HepG2 (cell line): ENCODE results near the gene MRPS7. TPM values are rescaled to one million over a fixed set of nuclear protein-coding genes. Genes with fewer than 3 reads are reported as not detected.

Experiments
- ASH2L ChIP-seq: fragments of 300-600, 200-600 bp; sonication (generic); IDR thresholded peaks from 2 replicates; pipeline ENCODE4 v1.7.0; 2017; ENCODE audit warnings: low read depth, mild to moderate bottlenecking, moderate library complexity, mixed read lengths, low read length; ENCODE audit not compliant: insufficient read length
- BCL6 ChIP-seq: IDR thresholded peaks from 2 replicates; pipeline ENCODE4 v1.6.1; 2016; ENCODE audit warnings: missing genetic modification reagents, missing compliant biosample characterization
- MYC ChIP-seq: sonication (generic); formaldehyde crosslinking; IDR thresholded peaks from 2 replicates; pipeline ENCODE4 v1.9.0; 2021; ENCODE audit warnings: missing genetic modification reagents, borderline replicate concordance
- ZNF678 ChIP-seq: sonication (generic); formaldehyde crosslinking; IDR thresholded peaks from 2 replicates; pipeline ENCODE4 v1.4.0; 2020; ENCODE audit warnings: mild to moderate bottlenecking, missing genetic modification reagents
- ZNF724P ChIP-seq: sonication (generic); formaldehyde crosslinking; IDR thresholded peaks from 2 replicates; pipeline ENCODE4 v1.8.0; 2022; ENCODE audit warnings: missing genetic modification reagents, borderline replicate concordance
- ZNF792 ChIP-seq: IDR thresholded peaks from 2 replicates; pipeline ENCODE4 v1.6.1; 2016
- polyA plus RNA-seq, 8 experiments: library from polyadenylated mRNA; depleted of rRNA in 3 of 8; stranded (reverse) in 7 of 8; unstranded in 1 of 8; fragments of >200 nt; fragmentation: Illumina TruSeq in 4 of 8; extraction: Trizol in 4 of 8; gene quantifications; 2 replicates each; pipeline versions ENCODE4 v1.2.1 to v1.2.3, GENCODE V29; 2011 to 2016; ENCODE audit warnings: low read depth in 4 of 8, missing spikeins in 1 of 8, mixed read lengths in 1 of 8; ENCODE audit not compliant: insufficient read depth in 1 of 8
- total RNA-seq, 5 experiments: library from RNA; depleted of rRNA; stranded (reverse); fragments of >200 nt; fragmentation: Illumina TruSeq; extraction: Trizol; gene quantifications; 2 replicates each; pipeline ENCODE4 v1.2.3, GENCODE V29; 2016; ENCODE audit warnings: low read depth in 1 of 5
- TF ChIP-seq, protein P1 (sequence below): sonication (generic); formaldehyde crosslinking; IDR thresholded peaks from one replicate; pipeline ENCODE4 v1.5.1; 2020; ENCODE audit warnings: mild to moderate bottlenecking, missing genetic modification reagents; ENCODE audit errors: not compliant biosample characterization
- TF ChIP-seq, protein P2 (sequence below): sonication (generic); formaldehyde crosslinking; IDR thresholded peaks from 2 replicates; pipeline ENCODE4 v1.9.0; 2021; ENCODE audit warnings: missing genetic modification reagents, borderline replicate concordance

Gene MRPS7
- total and polyA plus RNA-seq, 2 of the 13 experiments (the other 11 are each of a cell fraction or from before 2014, with no cell fraction given), result 97.0 to 162 TPM

DNA sequence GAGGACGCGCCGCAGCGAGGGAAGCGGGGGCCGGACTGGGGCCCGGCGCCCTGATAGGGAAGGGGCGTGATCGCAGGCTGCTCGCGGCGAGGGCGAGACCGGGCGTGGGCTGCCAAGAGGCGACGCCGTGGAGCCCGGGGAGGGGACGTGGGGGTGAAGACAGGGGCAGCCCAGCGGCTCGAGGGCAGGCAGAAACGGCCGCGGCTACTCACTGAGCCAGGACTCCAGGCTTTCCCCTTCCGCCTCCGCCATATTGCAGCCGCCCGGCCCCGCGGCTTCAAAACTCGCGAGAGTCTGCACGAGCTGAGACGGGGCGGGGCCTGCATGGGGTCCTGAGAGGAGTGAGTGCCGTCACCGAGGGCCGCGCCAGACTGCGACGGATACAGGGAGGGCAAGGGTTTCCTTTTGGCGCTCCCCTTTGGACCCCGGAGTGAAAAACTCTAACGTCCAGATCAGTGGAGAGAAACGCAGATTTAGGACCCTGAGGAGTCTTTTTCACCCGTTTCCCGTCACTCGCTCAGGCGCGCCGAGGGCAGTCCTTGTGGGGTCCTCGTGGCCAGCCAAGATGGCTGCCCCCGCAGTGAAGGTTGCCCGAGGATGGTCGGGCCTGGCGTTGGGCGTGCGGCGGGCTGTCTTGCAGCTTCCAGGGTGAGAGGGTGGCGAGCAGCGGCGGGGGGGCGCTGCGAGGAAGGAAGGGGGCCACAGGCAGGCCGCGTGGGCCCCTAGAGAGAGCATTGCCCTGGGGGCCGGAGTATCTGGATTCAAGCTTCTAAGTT, at the start of gene MRPS7, which contains the start of gene GGA3 (continued):
- TF ChIP-seq, protein P1, sequence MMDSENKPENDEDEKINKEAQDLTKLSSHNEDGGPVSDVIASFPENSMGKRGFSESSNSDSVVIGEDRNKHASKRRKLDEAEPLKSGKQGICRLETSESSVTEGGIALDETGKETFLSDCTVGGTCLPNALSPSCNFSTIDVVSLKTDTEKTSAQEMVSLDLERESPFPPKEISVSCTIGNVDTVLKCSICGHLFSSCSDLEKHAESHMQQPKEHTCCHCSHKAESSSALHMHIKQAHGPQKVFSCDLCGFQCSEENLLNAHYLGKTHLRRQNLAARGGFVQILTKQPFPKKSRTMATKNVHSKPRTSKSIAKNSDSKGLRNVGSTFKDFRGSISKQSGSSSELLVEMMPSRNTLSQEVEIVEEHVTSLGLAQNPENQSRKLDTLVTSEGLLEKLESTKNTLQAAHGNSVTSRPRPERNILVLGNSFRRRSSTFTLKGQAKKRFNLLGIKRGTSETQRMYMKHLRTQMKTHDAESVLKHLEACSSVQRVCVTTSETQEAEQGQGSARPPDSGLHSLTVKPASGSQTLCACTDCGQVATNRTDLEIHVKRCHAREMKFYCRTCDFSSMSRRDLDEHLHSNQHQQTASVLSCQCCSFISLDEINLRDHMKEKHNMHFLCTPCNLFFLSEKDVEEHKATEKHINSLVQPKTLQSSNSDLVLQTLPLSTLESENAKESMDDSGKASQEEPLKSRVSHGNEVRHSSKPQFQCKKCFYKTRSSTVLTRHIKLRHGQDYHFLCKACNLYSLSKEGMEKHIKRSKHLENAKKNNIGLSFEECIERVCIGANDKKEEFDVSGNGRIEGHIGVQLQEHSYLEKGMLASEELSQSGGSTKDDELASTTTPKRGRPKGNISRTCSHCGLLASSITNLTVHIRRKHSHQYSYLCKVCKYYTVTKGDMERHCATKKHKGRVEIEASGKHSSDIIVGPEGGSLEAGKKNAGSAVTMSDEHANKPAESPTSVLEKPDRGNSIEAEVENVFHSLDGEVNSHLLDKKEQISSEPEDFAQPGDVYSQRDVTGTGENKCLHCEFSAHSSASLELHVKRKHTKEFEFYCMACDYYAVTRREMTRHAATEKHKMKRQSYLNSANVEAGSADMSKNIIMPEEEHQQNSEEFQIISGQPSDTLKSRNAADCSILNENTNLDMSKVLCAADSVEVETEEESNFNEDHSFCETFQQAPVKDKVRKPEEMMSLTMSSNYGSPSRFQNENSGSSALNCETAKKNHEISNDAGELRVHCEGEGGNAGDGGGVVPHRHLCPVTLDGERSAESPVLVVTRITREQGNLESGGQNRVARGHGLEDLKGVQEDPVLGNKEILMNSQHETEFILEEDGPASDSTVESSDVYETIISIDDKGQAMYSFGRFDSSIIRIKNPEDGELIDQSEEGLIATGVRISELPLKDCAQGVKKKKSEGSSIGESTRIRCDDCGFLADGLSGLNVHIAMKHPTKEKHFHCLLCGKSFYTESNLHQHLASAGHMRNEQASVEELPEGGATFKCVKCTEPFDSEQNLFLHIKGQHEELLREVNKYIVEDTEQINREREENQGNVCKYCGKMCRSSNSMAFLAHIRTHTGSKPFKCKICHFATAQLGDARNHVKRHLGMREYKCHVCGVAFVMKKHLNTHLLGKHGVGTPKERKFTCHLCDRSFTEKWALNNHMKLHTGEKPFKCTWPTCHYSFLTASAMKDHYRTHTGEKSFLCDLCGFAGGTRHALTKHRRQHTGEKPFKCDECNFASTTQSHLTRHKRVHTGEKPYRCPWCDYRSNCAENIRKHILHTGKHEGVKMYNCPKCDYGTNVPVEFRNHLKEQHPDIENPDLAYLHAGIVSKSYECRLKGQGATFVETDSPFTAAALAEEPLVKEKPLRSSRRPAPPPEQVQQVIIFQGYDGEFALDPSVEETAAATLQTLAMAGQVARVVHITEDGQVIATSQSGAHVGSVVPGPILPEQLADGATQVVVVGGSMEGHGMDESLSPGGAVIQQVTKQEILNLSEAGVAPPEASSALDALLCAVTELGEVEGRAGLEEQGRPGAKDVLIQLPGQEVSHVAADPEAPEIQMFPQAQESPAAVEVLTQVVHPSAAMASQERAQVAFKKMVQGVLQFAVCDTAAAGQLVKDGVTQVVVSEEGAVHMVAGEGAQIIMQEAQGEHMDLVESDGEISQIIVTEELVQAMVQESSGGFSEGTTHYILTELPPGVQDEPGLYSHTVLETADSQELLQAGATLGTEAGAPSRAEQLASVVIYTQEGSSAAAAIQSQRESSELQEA, result peak; percentile 93
- peak; percentile 99 for TF ChIP-seq ASH2L
- TF ChIP-seq, protein P2, sequence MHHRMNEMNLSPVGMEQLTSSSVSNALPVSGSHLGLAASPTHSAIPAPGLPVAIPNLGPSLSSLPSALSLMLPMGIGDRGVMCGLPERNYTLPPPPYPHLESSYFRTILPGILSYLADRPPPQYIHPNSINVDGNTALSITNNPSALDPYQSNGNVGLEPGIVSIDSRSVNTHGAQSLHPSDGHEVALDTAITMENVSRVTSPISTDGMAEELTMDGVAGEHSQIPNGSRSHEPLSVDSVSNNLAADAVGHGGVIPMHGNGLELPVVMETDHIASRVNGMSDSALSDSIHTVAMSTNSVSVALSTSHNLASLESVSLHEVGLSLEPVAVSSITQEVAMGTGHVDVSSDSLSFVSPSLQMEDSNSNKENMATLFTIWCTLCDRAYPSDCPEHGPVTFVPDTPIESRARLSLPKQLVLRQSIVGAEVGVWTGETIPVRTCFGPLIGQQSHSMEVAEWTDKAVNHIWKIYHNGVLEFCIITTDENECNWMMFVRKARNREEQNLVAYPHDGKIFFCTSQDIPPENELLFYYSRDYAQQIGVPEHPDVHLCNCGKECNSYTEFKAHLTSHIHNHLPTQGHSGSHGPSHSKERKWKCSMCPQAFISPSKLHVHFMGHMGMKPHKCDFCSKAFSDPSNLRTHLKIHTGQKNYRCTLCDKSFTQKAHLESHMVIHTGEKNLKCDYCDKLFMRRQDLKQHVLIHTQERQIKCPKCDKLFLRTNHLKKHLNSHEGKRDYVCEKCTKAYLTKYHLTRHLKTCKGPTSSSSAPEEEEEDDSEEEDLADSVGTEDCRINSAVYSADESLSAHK, result no peak
- peak; percentile 17 for TF ChIP-seq ZNF724P (CRISPR knock-in tag)
- peak; percentile 80; the same call in 1 of the 2 replicates for TF ChIP-seq ZNF678 (CRISPR knock-in tag)
- TF ChIP-seq MYC (CRISPR knock-in tag), result peak; percentile 69; the same call in 1 of the 2 replicates
- TF ChIP-seq BCL6 (CRISPR knock-in tag), result 0 out of 2 replicates have a peak, but pooled peaks have one; percentile 8
- peak; percentile 77 for TF ChIP-seq ZNF792
